ENCODE measurements around the gene ZNF91.
"Not testable (repeated sequence)": the region's sequence is repeated elsewhere in the genome, so short reads cannot be mapped to it uniquely, and the experiment has no call there.

The ZNF91 gene

GRCh38 chr19:23309926-23310325, 85.3 kb downstream of the ZNF91 start:
- CTCF ChIA-PET = no interaction called here
- no peak for DNase-seq (ENCODE audit: extremely low spot score)
- TF ChIP-seq CTCF (IDR thresholded peaks at IDR 0.05; ENCODE audit: control extremely low read depth, extremely low read depth, low read depth, missing control alignments) = no peak
- POLR2A ChIA-PET = no interaction called here

GRCh38 chr19:23305555-23305954, 89.7 kb downstream of the ZNF91 start:
- ChIA-PET POLR2A (no interaction called here), CTCF (no interaction called here)
- DNase-seq (ENCODE audit: extremely low spot score) = no peak
- no peak for TF ChIP-seq CTCF (IDR thresholded peaks at IDR 0.05; ENCODE audit: control extremely low read depth, extremely low read depth, low read depth, missing control alignments)

- TF ChIP-seq CTCF (IDR thresholded peaks at IDR 0.05; ENCODE audit: control extremely low read depth, extremely low read depth, low read depth, missing control alignments) = no peak
- CTCF ChIA-PET = no interaction called here
- POLR2A ChIA-PET = no interaction called here
- no peak for DNase-seq (ENCODE audit: extremely low spot score)
Measured at GRCh38 chr19:23304238-23304637, 91.0 kb downstream of the ZNF91 start.

- TF ChIP-seq CTCF (IDR thresholded peaks at IDR 0.05; ENCODE audit: control extremely low read depth, extremely low read depth, low read depth, missing control alignments) = no peak
- ChIA-PET POLR2A (no interaction called here), CTCF (no interaction called here)
- DNase-seq (ENCODE audit: extremely low spot score) = no peak
Measured at GRCh38 chr19:23294141-23294540, 101.1 kb downstream of the ZNF91 start.

- DNase-seq (ENCODE audit: extremely low spot score); CTCF ChIA-PET; POLR2A ChIA-PET: not testable (repeated sequence)
Measured at GRCh38 chr19:23289966-23290365, 105.3 kb downstream of the ZNF91 start.
